Mucosa of stomach (tissue), 1 donor: ENCODE data around the gene TWSG1.

Experiments used
- H3K27me3 ChIP-seq: one replicate; pipeline ENCODE4 v1.7.0; 2013; ENCODE audit warnings: mild to moderate bottlenecking, low read length; ENCODE audit not compliant: control insufficient read depth, insufficient read depth
- H3K36me3 ChIP-seq: one replicate; pipeline ENCODE4 v1.7.0; 2013; ENCODE audit warnings: low read length; ENCODE audit not compliant: control insufficient read depth, insufficient read depth
- H3K4me1 ChIP-seq: one replicate; pipeline ENCODE4 v1.7.0; 2013; ENCODE audit warnings: mild to moderate bottlenecking, low read length; ENCODE audit not compliant: control insufficient read depth, insufficient read depth
- H3K4me3 ChIP-seq: one replicate; pipeline ENCODE4 v1.7.0; 2013; ENCODE audit warnings: low read length
- H3K9ac ChIP-seq: one replicate; pipeline ENCODE4 v1.7.0; 2013; ENCODE audit warnings: mild to moderate bottlenecking, low read length, moderate library complexity
- H3K9me3 ChIP-seq: one replicate; pipeline ENCODE4 v1.7.0; 2013; ENCODE audit warnings: mild to moderate bottlenecking, low read length, moderate library complexity; ENCODE audit not compliant: control insufficient read depth
- donor health status: Pancreatic carcinoma.

TWSG1 gene

DNA sequence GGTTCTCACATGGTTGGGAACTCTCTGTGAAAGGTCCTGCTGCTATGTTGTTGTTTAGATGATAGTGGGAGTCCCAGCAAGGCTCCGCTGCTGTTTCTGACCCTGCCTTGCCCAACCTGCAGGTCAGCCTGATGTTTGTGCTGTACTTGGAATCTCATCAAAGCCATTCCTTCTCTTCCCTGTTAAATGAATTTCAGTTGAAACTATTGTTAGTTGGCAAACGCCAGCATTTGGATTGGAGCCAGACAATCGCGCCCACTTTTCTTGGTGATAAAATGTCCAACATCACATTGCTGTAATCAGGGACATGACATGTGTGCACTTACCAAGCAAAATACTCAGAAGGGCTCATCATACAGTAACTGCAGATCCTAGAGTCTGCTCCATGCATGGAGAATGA, 12.8 kb upstream of the TWSG1 start:
- Histone ChIP-seq H3K4me3 (no peak overlapping the region), H3K27me3 (no peaks in the 10 kb centered on the region), H3K36me3 (no peaks in the 10 kb centered on the region), H3K4me1 (no peaks in the 10 kb centered on the region), H3K9me3 (peaks cover 3% of the 10 kb centered on the region), H3K9ac (no peak overlapping the region)

GRCh38 chr18:9322744-9323143, 11.8 kb upstream of the TWSG1 start:
- no peaks in the 10 kb centered on the region for H3K4me1 ChIP-seq
- no peaks in the 10 kb centered on the region for H3K27me3 ChIP-seq
- H3K9ac ChIP-seq = no peak overlapping the region
- H3K4me3 ChIP-seq = no peak overlapping the region
- no peaks in the 10 kb centered on the region for H3K36me3 ChIP-seq
- peaks cover 3% of the 10 kb centered on the region for H3K9me3 ChIP-seq

DNA sequence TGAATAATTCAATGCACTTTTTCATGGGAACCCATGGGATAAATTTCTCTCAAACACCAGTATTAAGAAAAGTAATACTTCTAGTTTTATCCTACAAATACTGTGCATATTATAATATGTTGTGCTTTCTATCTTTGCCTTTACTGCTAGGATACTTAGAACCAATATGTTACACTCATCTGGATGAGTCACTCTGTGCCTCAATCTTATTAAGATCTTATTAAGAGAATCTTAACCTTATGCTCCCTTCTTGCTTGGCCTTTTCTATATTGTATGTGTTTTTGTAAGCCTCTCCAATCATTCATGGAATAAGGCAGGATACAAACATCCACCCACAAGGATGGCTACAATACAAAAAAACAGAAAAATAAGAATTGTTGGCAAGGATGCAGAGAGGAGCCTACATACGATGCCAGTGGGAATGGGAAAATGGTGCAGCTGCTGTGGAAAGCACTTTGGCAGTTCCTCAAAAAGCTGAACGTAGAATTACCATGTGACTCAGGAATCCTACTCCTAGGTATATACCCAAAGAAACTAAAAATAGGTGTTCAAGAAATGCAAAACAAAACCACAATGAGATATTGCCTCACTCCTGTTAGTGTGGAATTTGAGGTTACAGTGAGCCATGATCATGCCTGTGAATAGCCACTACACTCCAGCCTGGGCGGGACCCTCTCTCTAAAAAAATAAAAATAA, 10.7 kb upstream of the TWSG1 start:
- no peaks in the 10 kb centered on the region for H3K27me3 ChIP-seq
- H3K9me3 ChIP-seq = peaks cover 3% of the 10 kb centered on the region
- H3K4me3 ChIP-seq = no peak overlapping the region
- no peak overlapping the region for H3K9ac ChIP-seq
- H3K36me3 ChIP-seq = no peaks in the 10 kb centered on the region
- H3K4me1 ChIP-seq = no peaks in the 10 kb centered on the region

GRCh38 chr18:9325716-9326115, 8.9 kb upstream of the TWSG1 start:
- H3K9ac ChIP-seq = no peak overlapping the region
- no peaks in the 10 kb centered on the region for H3K27me3 ChIP-seq
- H3K36me3 ChIP-seq = no peaks in the 10 kb centered on the region
- no peaks in the 10 kb centered on the region for H3K9me3 ChIP-seq
- H3K4me1 ChIP-seq = no peaks in the 10 kb centered on the region
- no peak overlapping the region for H3K4me3 ChIP-seq

DNA sequence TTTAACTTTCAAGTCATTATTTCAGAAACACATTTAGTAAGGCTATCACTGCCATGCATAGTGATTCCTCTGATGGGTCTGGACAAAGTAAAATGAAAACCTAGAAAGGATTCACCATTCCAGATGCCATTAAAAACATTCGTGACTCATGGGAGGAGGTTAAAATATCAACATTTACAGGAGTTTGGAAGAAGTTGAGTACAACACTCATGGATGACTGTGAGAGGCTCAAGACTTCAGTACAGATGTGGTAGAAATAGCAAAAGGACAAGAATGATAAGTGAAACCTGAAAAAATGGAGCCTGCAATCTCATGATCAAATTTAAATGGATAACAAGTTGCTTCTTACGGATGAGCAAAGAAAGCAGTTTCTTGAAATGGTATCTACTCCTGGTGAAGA, 5.8 kb upstream of the TWSG1 start:
- Histone ChIP-seq H3K27me3 (no peaks in the 10 kb centered on the region), H3K9ac (no peak overlapping the region), H3K36me3 (no peaks in the 10 kb centered on the region), H3K9me3 (no peaks in the 10 kb centered on the region), H3K4me3 (no peak overlapping the region), H3K4me1 (peaks cover 5% of the 10 kb centered on the region)

DNA sequence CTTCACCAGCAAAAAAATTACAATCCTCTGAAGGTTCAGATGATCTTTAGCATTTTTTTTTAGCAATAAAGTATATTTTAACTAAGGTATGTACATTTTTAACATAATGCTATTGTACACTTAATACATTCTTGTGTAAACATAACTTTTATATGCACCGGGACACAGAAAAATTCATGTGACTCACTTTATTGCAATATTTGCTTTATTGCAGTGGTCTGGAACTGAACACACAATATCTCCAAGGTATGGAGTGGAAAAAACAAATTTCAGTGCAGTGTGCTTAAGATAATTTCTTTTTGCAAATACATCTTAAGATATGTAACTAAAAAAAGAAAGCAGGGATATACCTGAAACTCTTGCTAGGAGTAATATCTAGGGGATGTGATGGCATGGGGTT, 5.1 kb upstream of the TWSG1 start:
- Histone ChIP-seq H3K4me3 (no peak overlapping the region), H3K9me3 (no peaks in the 10 kb centered on the region), H3K9ac (no peak overlapping the region), H3K4me1 (peaks cover 5% of the 10 kb centered on the region), H3K36me3 (no peaks in the 10 kb centered on the region), H3K27me3 (no peaks in the 10 kb centered on the region)

- no peaks in the 10 kb centered on the region for H3K36me3 ChIP-seq
- H3K4me1 ChIP-seq = peaks cover 5% of the 10 kb centered on the region
- H3K4me3 ChIP-seq = no peak overlapping the region
- no peaks in the 10 kb centered on the region for H3K27me3 ChIP-seq
- no peaks in the 10 kb centered on the region for H3K9me3 ChIP-seq
- H3K9ac ChIP-seq = no peak overlapping the region
Measured at GRCh38 chr18:9330419-9330818, 4.2 kb upstream of the TWSG1 start.

DNA sequence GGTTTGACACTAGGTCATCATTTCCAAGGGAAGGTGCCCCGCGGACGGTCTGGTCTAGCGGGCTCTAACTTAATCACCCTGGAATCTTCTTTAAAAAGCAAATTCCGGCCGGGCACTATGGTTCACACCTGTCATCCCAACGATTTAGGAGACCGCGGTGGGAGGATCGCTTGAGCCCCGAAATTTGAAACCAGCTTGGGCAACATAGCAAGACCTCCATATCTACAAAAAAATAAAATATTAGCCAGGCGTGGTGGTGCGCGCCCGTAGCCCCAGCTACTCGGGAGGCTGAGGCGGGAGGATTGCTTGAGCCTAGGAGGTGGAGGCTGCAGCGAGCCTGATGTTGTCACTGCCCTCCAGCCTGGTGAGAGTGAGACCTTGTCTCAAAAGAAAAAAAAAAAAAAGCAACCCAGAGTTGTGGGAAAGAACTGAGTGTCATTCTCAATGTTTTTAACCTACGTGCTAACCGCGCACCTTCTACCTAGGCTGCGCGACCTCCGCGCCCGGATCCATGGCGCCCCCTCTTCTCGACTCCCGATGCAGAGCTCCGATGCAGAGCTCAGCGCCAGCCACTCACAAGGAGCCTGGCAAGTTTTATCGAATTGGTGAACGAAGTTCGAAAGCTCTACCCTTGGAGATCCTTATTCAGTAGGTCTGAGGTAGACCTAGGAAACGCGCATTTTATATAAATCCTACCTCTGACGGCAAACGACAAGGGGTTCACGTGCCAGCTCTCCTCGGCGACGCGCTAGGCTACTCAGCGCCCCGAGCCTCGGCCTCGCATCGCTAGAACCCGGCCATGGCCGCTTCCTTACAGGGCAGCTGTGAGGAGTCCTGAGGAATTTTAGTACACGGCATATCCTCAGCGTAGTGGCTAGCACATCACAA, 888 bp upstream of the TWSG1 start:
- Histone ChIP-seq H3K9ac (peak overlapping the region; percentile 76), H3K9me3 (no peaks in the 10 kb centered on the region)

GRCh38 chr18:9334973-9335696, 562 bp downstream of the TWSG1 start:
- H3K4me1 ChIP-seq = peaks cover 5% of the 10 kb centered on the region
- H3K9ac ChIP-seq = peak overlapping the region; percentile 73
- no peaks in the 10 kb centered on the region for H3K9me3 ChIP-seq
- no peaks in the 10 kb centered on the region for H3K36me3 ChIP-seq
- peak overlapping the region; percentile 42 for H3K4me3 ChIP-seq
- H3K27me3 ChIP-seq = no peaks in the 10 kb centered on the region

More for the DNA sequence above, 888 bp upstream of the TWSG1 start:
- no peaks in the 10 kb centered on the region for H3K27me3 ChIP-seq
- H3K4me3 ChIP-seq = peak overlapping the region; percentile 93
- H3K4me1 ChIP-seq = peaks cover 5% of the 10 kb centered on the region
- no peaks in the 10 kb centered on the region for H3K36me3 ChIP-seq

- Histone ChIP-seq H3K9ac (peak overlapping the region; percentile 73), H3K4me3 (no peak overlapping the region), H3K9me3 (no peaks in the 10 kb centered on the region), H3K27me3 (no peaks in the 10 kb centered on the region), H3K4me1 (peaks cover 5% of the 10 kb centered on the region), H3K36me3 (no peaks in the 10 kb centered on the region)
Measured at GRCh38 chr18:9335697-9336045, 1.1 kb downstream of the TWSG1 start.

DNA sequence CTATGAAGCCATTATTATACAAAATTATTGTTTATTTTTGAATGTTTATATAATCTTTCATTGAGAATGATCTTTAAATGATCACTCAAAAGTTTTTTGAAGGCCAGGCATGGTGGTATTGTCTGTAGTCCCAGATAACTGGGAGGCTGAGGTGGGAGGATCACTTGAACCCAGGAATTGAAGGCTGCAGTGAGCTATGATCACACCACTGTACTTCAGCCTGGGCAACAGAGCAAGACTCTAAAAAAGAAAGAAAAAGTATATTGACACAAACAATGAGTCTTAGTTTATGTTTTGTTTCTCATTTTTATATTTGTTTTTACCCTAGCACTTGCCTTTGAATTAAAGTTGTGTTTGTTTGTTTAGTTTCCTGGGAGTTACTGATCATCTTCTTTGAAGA, 2.3 kb downstream of the TWSG1 start:
- H3K27me3 ChIP-seq = no peaks in the 10 kb centered on the region
- no peaks in the 10 kb centered on the region for H3K9me3 ChIP-seq
- no peak overlapping the region for H3K4me3 ChIP-seq
- H3K9ac ChIP-seq = no peak overlapping the region
- peaks cover 5% of the 10 kb centered on the region for H3K4me1 ChIP-seq
- H3K36me3 ChIP-seq = no peaks in the 10 kb centered on the region

GRCh38 chr18:9337873-9338272, 3.3 kb downstream of the TWSG1 start:
- H3K4me3 ChIP-seq = no peak overlapping the region
- H3K27me3 ChIP-seq = no peaks in the 10 kb centered on the region
- H3K9me3 ChIP-seq = no peaks in the 10 kb centered on the region
- peaks cover 5% of the 10 kb centered on the region for H3K4me1 ChIP-seq
- no peaks in the 10 kb centered on the region for H3K36me3 ChIP-seq
- H3K9ac ChIP-seq = no peak overlapping the region
